DOHH2 (cell line): ENCODE data around the gene CELA1.
A peak's percentile ranks its signal among the peaks of the same experiment; 100 is the strongest.

ENCODE experiments used
- H3F3A ChIP-seq: fragments of 200-600 bp; sonication (generic), shearing (Covaris generic); 2 replicates; pipeline ENCODE4 v1.6.0; 2016; ENCODE audit warnings: antibody characterized with exemption, mild to moderate bottlenecking; ENCODE audit not compliant: control insufficient read depth, insufficient read depth
- H3K27ac ChIP-seq: fragments of 200-600 bp; sonication (generic); 2 replicates; pipeline ENCODE4 v1.5.1; 2014; ENCODE audit warnings: low read depth, mild to moderate bottlenecking, low read length, moderate library complexity
- H3K27me3 ChIP-seq: fragments of 200-600 bp; sonication (generic); 2 replicates; pipeline ENCODE4 v1.6.1; 2014; ENCODE audit warnings: mild to moderate bottlenecking, low read length, mixed read lengths; ENCODE audit not compliant: control insufficient read depth
- H3K36me3 ChIP-seq: fragments of 200-600 bp; sonication (generic); 2 replicates; pipeline ENCODE4 v1.6.1; 2014; ENCODE audit warnings: mild to moderate bottlenecking, low read length, moderate library complexity, mixed read lengths; ENCODE audit not compliant: control insufficient read depth
- H3K4me1 ChIP-seq: fragments of 200-600 bp; sonication (generic); 2 replicates; pipeline ENCODE4 v1.6.1; 2014; ENCODE audit warnings: mild to moderate bottlenecking, low read length, mixed read lengths; ENCODE audit not compliant: control insufficient read depth
- H3K4me2 ChIP-seq: fragments of 200-600 bp; sonication (generic); 2 replicates; pipeline ENCODE4 v1.6.0; 2014; ENCODE audit warnings: mild to moderate bottlenecking, low read length, moderate library complexity
- H3K4me3 ChIP-seq: fragments of 200-600 bp; sonication (generic); 2 replicates; pipeline ENCODE4 v1.5.1; 2014; ENCODE audit warnings: mild to moderate bottlenecking, low read length, mixed read lengths
- H3K79me2 ChIP-seq: fragments of 200-600 bp; sonication (generic); 2 replicates; pipeline ENCODE4 v1.6.1; 2014; ENCODE audit warnings: mild to moderate bottlenecking, low read length, mixed read lengths; ENCODE audit not compliant: control insufficient read depth
- H3K9me2 ChIP-seq: fragments of 200-600 bp; sonication (generic); replicated peaks from 2 replicates; pipeline ENCODE4 v1.6.1; 2014; ENCODE audit warnings: mild to moderate bottlenecking, low read length, mixed read lengths; ENCODE audit not compliant: control insufficient read depth
- H3K9me3 ChIP-seq: fragments of 200-600 bp; sonication (generic); 2 replicates; pipeline ENCODE4 v1.6.1; 2014; ENCODE audit warnings: antibody characterized with exemption, low read length, mixed read lengths; ENCODE audit not compliant: control insufficient read depth, insufficient read depth
- H4K20me1 ChIP-seq: fragments of 200-600 bp; sonication (generic); 2 replicates; pipeline ENCODE4 v1.6.0; 2014; ENCODE audit warnings: low read depth, mild to moderate bottlenecking, antibody characterized with exemption, low read length, moderate library complexity; ENCODE audit not compliant: control insufficient read depth, insufficient read depth
- CTCF ChIP-seq: fragments of 200-600 bp; sonication (generic); IDR thresholded peaks from one replicate; pipeline ENCODE4 v1.5.1; 2014; ENCODE audit warnings: antibody characterized with exemption, mild to moderate bottlenecking, low read depth, low read length; ENCODE audit not compliant: poor library complexity, severe bottlenecking
- EZH2phosphoT487 ChIP-seq: fragments of 200-600 bp; sonication (generic); IDR thresholded peaks from 2 replicates; pipeline ENCODE4 v1.6.1; 2017; ENCODE audit warnings: borderline replicate concordance, mild to moderate bottlenecking, antibody characterized with exemption, low read length, moderate library complexity, mixed read lengths

The CELA1 gene

GRCh38 chr12:51373187-51373586 is 26.7 kb upstream of the CELA1 start:
- no peaks in the 10 kb centered on the region for H3F3A ChIP-seq
- peaks cover 83% of the 10 kb centered on the region for H3K27me3 ChIP-seq
- peaks cover 17% of the 10 kb centered on the region for H3K4me1 ChIP-seq
- H3K4me2 ChIP-seq, result no peak overlapping the region
- H3K27ac ChIP-seq, result no peak overlapping the region
- no peaks in the 10 kb centered on the region for H3K79me2 ChIP-seq
- H3K36me3 ChIP-seq, result no peaks in the 10 kb centered on the region
- no peaks in the 10 kb centered on the region for H3K9me2 ChIP-seq
- H3K4me3 ChIP-seq, result no peak overlapping the region
- H3K9me3 ChIP-seq, result no peaks in the 10 kb centered on the region
- TF ChIP-seq CTCF, result no peak
- TF ChIP-seq EZH2phosphoT487, result no peak
- H4K20me1 ChIP-seq, result peaks cover 11% of the 10 kb centered on the region

DNA sequence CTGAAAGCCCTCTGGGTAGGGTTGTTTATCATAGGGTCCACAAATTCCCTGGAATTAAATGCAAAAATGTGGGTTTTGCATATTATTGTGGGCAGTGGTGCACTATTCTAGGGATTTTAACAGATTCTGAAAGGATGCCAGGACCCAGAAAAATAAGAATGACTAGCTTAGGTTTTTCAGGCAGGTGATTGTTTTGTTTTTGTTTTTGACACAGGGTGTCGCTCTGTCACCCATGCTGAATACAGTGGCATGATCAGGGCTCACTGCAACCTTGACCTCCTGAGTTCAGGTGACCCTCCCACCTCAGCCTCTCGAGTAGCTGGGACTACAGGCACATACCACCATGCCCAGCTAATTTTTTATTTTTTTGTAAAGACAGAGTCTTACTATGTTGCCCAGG is 25.5 kb upstream of the CELA1 start:
- H3K27me3 ChIP-seq, result peaks cover 81% of the 10 kb centered on the region
- H3K9me3 ChIP-seq, result no peaks in the 10 kb centered on the region
- H3K9me2 ChIP-seq, result no peaks in the 10 kb centered on the region
- H4K20me1 ChIP-seq, result peaks cover 11% of the 10 kb centered on the region
- peaks cover 21% of the 10 kb centered on the region for H3K4me1 ChIP-seq
- H3K79me2 ChIP-seq, result no peaks in the 10 kb centered on the region
- H3K27ac ChIP-seq, result no peak overlapping the region
- H3F3A ChIP-seq, result no peaks in the 10 kb centered on the region
- no peak for TF ChIP-seq EZH2phosphoT487
- peak; percentile 51 for TF ChIP-seq CTCF
- no peak overlapping the region for H3K4me3 ChIP-seq
- no peaks in the 10 kb centered on the region for H3K36me3 ChIP-seq
- H3K4me2 ChIP-seq, result no peak overlapping the region

DNA sequence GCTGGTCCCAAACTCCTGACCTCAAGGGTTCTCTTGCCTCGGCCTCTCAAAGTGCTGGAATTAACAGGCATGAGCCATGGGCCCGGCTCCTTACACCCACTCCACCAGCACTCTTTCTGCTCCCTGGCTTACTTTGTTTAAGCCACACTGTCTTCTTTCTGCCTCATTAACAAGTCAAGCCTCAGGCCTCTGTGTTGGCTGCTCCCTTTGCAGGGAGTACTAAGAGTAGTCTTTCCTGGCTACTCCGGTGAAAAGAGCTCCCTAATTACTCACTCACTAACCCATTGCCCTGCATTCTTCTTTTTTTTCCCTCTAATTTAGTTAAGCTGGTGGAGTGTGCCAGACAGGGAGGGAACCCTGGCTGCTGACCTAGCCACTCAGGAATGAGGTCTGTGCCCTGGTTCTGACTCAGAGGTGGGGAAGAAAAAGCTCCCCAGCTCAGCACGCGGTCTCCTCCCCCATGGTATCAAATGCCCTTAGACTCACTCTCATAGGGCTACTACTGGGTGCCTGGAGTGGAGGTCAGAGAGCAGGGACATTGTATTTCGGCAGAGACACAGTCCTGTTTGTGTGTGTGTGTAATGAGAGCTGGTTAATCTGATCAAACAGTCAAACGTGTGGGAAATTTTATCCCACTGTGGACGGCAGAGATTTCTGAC is 24.9 kb upstream of the CELA1 start:
- Histone ChIP-seq H4K20me1 (peaks cover 11% of the 10 kb centered on the region; the same call in 1 of the 2 replicates), H3K4me2 (no peak overlapping the region), H3K9me3 (no peaks in the 10 kb centered on the region), H3K27me3 (peaks cover 80% of the 10 kb centered on the region), H3K4me1 (peaks cover 21% of the 10 kb centered on the region), H3K79me2 (no peaks in the 10 kb centered on the region), H3K27ac (no peak overlapping the region), H3K4me3 (no peak overlapping the region), H3F3A (no peaks in the 10 kb centered on the region), H3K36me3 (no peaks in the 10 kb centered on the region), H3K9me2 (no peaks in the 10 kb centered on the region)
- no peak for TF ChIP-seq CTCF
- no peak; the same call in 1 of the 2 replicates for TF ChIP-seq EZH2phosphoT487
